ENCODE data around the gene PTPRU.

Gene PTPRU

GRCh38 chr1:29324202-29324601, 87.9 kb downstream of the PTPRU start:
- Histone ChIP-seq H3K36me3 (ENCODE audit: insufficient read depth, insufficient read length, low read length) (peaks cover 29% of the 10 kb centered on the region), H3K9me3 (ENCODE audit: insufficient read depth, low read length) (no peaks in the 10 kb centered on the region), H3K9ac (ENCODE audit: insufficient read length, low read depth) (peak overlapping the region; percentile 23), H3K27me3 (ENCODE audit: insufficient read depth, insufficient read length) (no peaks in the 10 kb centered on the region), H3K4me3 (ENCODE audit: insufficient read length, low read depth) (no peak overlapping the region), H3K4me1 (ENCODE audit: insufficient read depth, insufficient read length) (peaks cover 18% of the 10 kb centered on the region)
- no peak for TF ChIP-seq SUZ12 (IDR thresholded peaks at IDR 0.05; ENCODE audit: extremely low read depth, insufficient read depth, insufficient read length)
- TF ChIP-seq ZNF274 (IDR thresholded peaks at IDR 0.05; ENCODE audit: low read depth, low read length) = no peak
- no peak for DNase-seq (ENCODE audit: low read depth, low spot score)

- H3K9ac ChIP-seq (ENCODE audit: insufficient read length, low read depth) = peak overlapping the region; percentile 80
- no peaks in the 10 kb centered on the region for H3K27me3 ChIP-seq (ENCODE audit: insufficient read depth, insufficient read length)
- H3K36me3 ChIP-seq (ENCODE audit: insufficient read depth, insufficient read length, low read length) = peaks cover 26% of the 10 kb centered on the region
- peak; percentile 97 for DNase-seq (ENCODE audit: low read depth, low spot score)
- no peak for TF ChIP-seq YY1 (IDR thresholded peaks at IDR 0.05; ENCODE audit: insufficient read depth, insufficient read length)
- TF ChIP-seq SUZ12 (IDR thresholded peaks at IDR 0.05; ENCODE audit: extremely low read depth, insufficient read depth, insufficient read length) = no peak
- no peak for TF ChIP-seq ZNF274 (IDR thresholded peaks at IDR 0.05; ENCODE audit: low read depth, low read length)
- peak overlapping the region; percentile 16 for H3K4me3 ChIP-seq (ENCODE audit: insufficient read length, low read depth)
- H3K9me3 ChIP-seq (ENCODE audit: insufficient read depth, low read length) = no peaks in the 10 kb centered on the region
- peaks cover 18% of the 10 kb centered on the region for H3K4me1 ChIP-seq (ENCODE audit: insufficient read depth, insufficient read length)
Observed at GRCh38 chr1:29324771-29325351, 88.5 kb downstream of the PTPRU start.

GRCh38 chr1:29325675-29326074, 89.4 kb downstream of the PTPRU start:
- peak overlapping the region; percentile 80 for H3K9ac ChIP-seq (ENCODE audit: insufficient read length, low read depth)

GRCh38 chr1:29326123-29326522, 89.8 kb downstream of the PTPRU start:
- Histone ChIP-seq H3K36me3 (ENCODE audit: insufficient read depth, insufficient read length, low read length) (peaks cover 19% of the 10 kb centered on the region), H3K27me3 (ENCODE audit: insufficient read depth, insufficient read length) (no peaks in the 10 kb centered on the region), H3K9me3 (ENCODE audit: insufficient read depth, low read length) (no peaks in the 10 kb centered on the region), H3K4me1 (ENCODE audit: insufficient read depth, insufficient read length) (peaks cover 18% of the 10 kb centered on the region), H3K4me3 (ENCODE audit: insufficient read length, low read depth) (no peak overlapping the region), H3K9ac (ENCODE audit: insufficient read length, low read depth) (peak overlapping the region; percentile 80)
- TF ChIP-seq ZNF274 (IDR thresholded peaks at IDR 0.05; ENCODE audit: low read depth, low read length) = no peak
- no peak for TF ChIP-seq SUZ12 (IDR thresholded peaks at IDR 0.05; ENCODE audit: extremely low read depth, insufficient read depth, insufficient read length)
- no peak for TF ChIP-seq YY1 (IDR thresholded peaks at IDR 0.05; ENCODE audit: insufficient read depth, insufficient read length)
- no peak for DNase-seq (ENCODE audit: low read depth, low spot score)

More at GRCh38 chr1:29325675-29326074, 89.4 kb downstream of the PTPRU start:
- H3K4me1 ChIP-seq (ENCODE audit: insufficient read depth, insufficient read length) = peaks cover 18% of the 10 kb centered on the region
- no peaks in the 10 kb centered on the region for H3K9me3 ChIP-seq (ENCODE audit: insufficient read depth, low read length)
- TF ChIP-seq ZNF274 (IDR thresholded peaks at IDR 0.05; ENCODE audit: low read depth, low read length) (no peak), SUZ12 (IDR thresholded peaks at IDR 0.05; ENCODE audit: extremely low read depth, insufficient read depth, insufficient read length) (no peak), YY1 (IDR thresholded peaks at IDR 0.05; ENCODE audit: insufficient read depth, insufficient read length) (no peak)
- peaks cover 20% of the 10 kb centered on the region for H3K36me3 ChIP-seq (ENCODE audit: insufficient read depth, insufficient read length, low read length)
- H3K27me3 ChIP-seq (ENCODE audit: insufficient read depth, insufficient read length) = no peaks in the 10 kb centered on the region
- no peak for DNase-seq (ENCODE audit: low read depth, low spot score)
- peak overlapping the region; percentile 16 for H3K4me3 ChIP-seq (ENCODE audit: insufficient read length, low read depth)

GRCh38 chr1:29327223-29327935, 91.1 kb downstream of the PTPRU start:
- no peak overlapping the region for H3K9ac ChIP-seq (ENCODE audit: insufficient read length, low read depth)
- no peak for TF ChIP-seq ZNF274 (IDR thresholded peaks at IDR 0.05; ENCODE audit: low read depth, low read length)
- TF ChIP-seq SUZ12 (IDR thresholded peaks at IDR 0.05; ENCODE audit: extremely low read depth, insufficient read depth, insufficient read length) = no peak
- TF ChIP-seq YY1 (IDR thresholded peaks at IDR 0.05; ENCODE audit: insufficient read depth, insufficient read length) = no peak
- H3K36me3 ChIP-seq (ENCODE audit: insufficient read depth, insufficient read length, low read length) = peaks cover 14% of the 10 kb centered on the region
- H3K27me3 ChIP-seq (ENCODE audit: insufficient read depth, insufficient read length) = no peaks in the 10 kb centered on the region
- H3K4me3 ChIP-seq (ENCODE audit: insufficient read length, low read depth) = no peak overlapping the region
- no peak for DNase-seq (ENCODE audit: low read depth, low spot score)
- H3K9me3 ChIP-seq (ENCODE audit: insufficient read depth, low read length) = no peaks in the 10 kb centered on the region
- H3K4me1 ChIP-seq (ENCODE audit: insufficient read depth, insufficient read length) = peaks cover 18% of the 10 kb centered on the region

GRCh38 chr1:29329022-29329775, 92.9 kb downstream of the PTPRU start:
- no peak overlapping the region for H3K4me3 ChIP-seq (ENCODE audit: insufficient read length, low read depth)
- peaks cover 14% of the 10 kb centered on the region for H3K36me3 ChIP-seq (ENCODE audit: insufficient read depth, insufficient read length, low read length)
- H3K9me3 ChIP-seq (ENCODE audit: insufficient read depth, low read length) = no peaks in the 10 kb centered on the region
- TF ChIP-seq YY1 (IDR thresholded peaks at IDR 0.05; ENCODE audit: insufficient read depth, insufficient read length) (no peak), SUZ12 (IDR thresholded peaks at IDR 0.05; ENCODE audit: extremely low read depth, insufficient read depth, insufficient read length) (no peak), ZNF274 (IDR thresholded peaks at IDR 0.05; ENCODE audit: low read depth, low read length) (no peak)
- peaks cover 16% of the 10 kb centered on the region for H3K4me1 ChIP-seq (ENCODE audit: insufficient read depth, insufficient read length)
- H3K27me3 ChIP-seq (ENCODE audit: insufficient read depth, insufficient read length) = no peaks in the 10 kb centered on the region
- H3K9ac ChIP-seq (ENCODE audit: insufficient read length, low read depth) = no peak overlapping the region
- DNase-seq (ENCODE audit: low read depth, low spot score) = no peak

- Histone ChIP-seq H3K9me3 (ENCODE audit: insufficient read depth, low read length) (no peaks in the 10 kb centered on the region), H3K4me3 (ENCODE audit: insufficient read length, low read depth) (no peak overlapping the region), H3K36me3 (ENCODE audit: insufficient read depth, insufficient read length, low read length) (peaks cover 14% of the 10 kb centered on the region), H3K4me1 (ENCODE audit: insufficient read depth, insufficient read length) (peaks cover 12% of the 10 kb centered on the region), H3K9ac (ENCODE audit: insufficient read length, low read depth) (no peak overlapping the region), H3K27me3 (ENCODE audit: insufficient read depth, insufficient read length) (no peaks in the 10 kb centered on the region)
- TF ChIP-seq ZNF274 (IDR thresholded peaks at IDR 0.05; ENCODE audit: low read depth, low read length) (no peak), YY1 (IDR thresholded peaks at IDR 0.05; ENCODE audit: insufficient read depth, insufficient read length) (no peak), SUZ12 (IDR thresholded peaks at IDR 0.05; ENCODE audit: extremely low read depth, insufficient read depth, insufficient read length) (no peak)
- DNase-seq (ENCODE audit: low read depth, low spot score) = no peak
Observed at GRCh38 chr1:29330089-29330488, 93.8 kb downstream of the PTPRU start.
